HEK293 (cell line): ENCODE data around the gene KANSL1.

Source experiments
- CTCF ChIA-PET: fragments of 350-600 bp; formaldehyde crosslinking; extraction: SDS; loops from one replicate; lab custom pipeline; 2021; ENCODE audit warnings: antibody characterized with exemption; lab: Yijun Ruan, JAX
- POLR2A ChIA-PET: fragments of 300-600 bp; formaldehyde crosslinking; extraction: SDS; loops from one replicate; lab custom pipeline; 2020; ENCODE audit warnings: antibody characterized with exemption, inconsistent platforms; lab: Yijun Ruan, JAX
- H3K27ac ChIP-seq: fragments of 200-500 bp; sonication (Bioruptor generic); 2 replicates; pipeline ENCODE4 v1.5.1; 2014; ENCODE audit warnings: low read depth, low read length, control low read depth, inconsistent platforms; ENCODE audit errors: extremely low read depth
- H3K36me3 ChIP-seq, 2 experiments: fragments of 200-500 bp in 1 of 2; sonication (Bioruptor generic) in 1 of 2; 1 replicate in 1 of 2; 2 replicates in 1 of 2; pipeline ENCODE4 v1.5.1; 2014 to 2017; ENCODE audit warnings: inconsistent platforms in 2 of 2, low read length in 2 of 2; ENCODE audit not compliant: control insufficient read depth in 2 of 2, insufficient read depth in 1 of 2
- H3K4me1 ChIP-seq: fragments of 200-500 bp; sonication (Bioruptor generic); 2 replicates; pipeline ENCODE4 v1.5.1; 2014; ENCODE audit warnings: mild to moderate bottlenecking, low read length, inconsistent platforms; ENCODE audit not compliant: control insufficient read depth, insufficient read depth
- H3K4me3 ChIP-seq: 2 replicates; pipeline ENCODE4 v1.5.1; 2011; ENCODE audit warnings: low read depth, mild to moderate bottlenecking, control low read depth, low read length, moderate library complexity
- H3K9me3 ChIP-seq: fragments of 200-500 bp; sonication (Bioruptor generic); 2 replicates; pipeline ENCODE4 v1.5.1; 2014; ENCODE audit warnings: low read depth, low read length, inconsistent platforms; ENCODE audit not compliant: control insufficient read depth, insufficient read depth
- CTCF ChIP-seq: fragments of 450-650 bp; formaldehyde crosslinking; IDR thresholded peaks from 2 replicates; pipeline ENCODE4 v1.5.1; 2016; ENCODE audit warnings: missing biosample characterization, missing genetic modification characterization
- HOXC10 ChIP-seq: sonication (generic); formaldehyde crosslinking; IDR thresholded peaks from 2 replicates; pipeline ENCODE4 v1.8.1; 2023; ENCODE audit warnings: mild to moderate bottlenecking, missing genetic modification reagents
- KLF8 ChIP-seq: fragments of 450-650 bp; formaldehyde crosslinking; IDR thresholded peaks from 2 replicates; pipeline ENCODE4 v1.5.1; 2016; ENCODE audit warnings: missing biosample characterization, missing genetic modification characterization
- ZBTB17 ChIP-seq: fragments of 450-650 bp; formaldehyde crosslinking; IDR thresholded peaks from 2 replicates; pipeline ENCODE4 v1.5.1; 2016; ENCODE audit warnings: missing biosample characterization, missing genetic modification characterization
- ZBTB20 ChIP-seq: fragments of 450-650 bp; formaldehyde crosslinking; IDR thresholded peaks from 2 replicates; pipeline ENCODE4 v1.5.1; 2016; ENCODE audit warnings: missing biosample characterization, missing genetic modification characterization
- ZBTB21 ChIP-seq: fragments of 450-650 bp; formaldehyde crosslinking; IDR thresholded peaks from 2 replicates; pipeline ENCODE4 v1.5.1; 2017; ENCODE audit warnings: missing biosample characterization, missing genetic modification characterization
- ZBTB6 ChIP-seq: fragments of 450-650 bp; formaldehyde crosslinking; IDR thresholded peaks from 2 replicates; pipeline ENCODE4 v1.5.1; 2017; ENCODE audit warnings: missing biosample characterization, missing genetic modification characterization
- ZBTB8A ChIP-seq: fragments of 450-650 bp; formaldehyde crosslinking; IDR thresholded peaks from 2 replicates; pipeline ENCODE4 v1.5.1; 2016; ENCODE audit warnings: missing biosample characterization, missing genetic modification characterization
- ZIC2 ChIP-seq: fragments of 450-650 bp; formaldehyde crosslinking; IDR thresholded peaks from 2 replicates; pipeline ENCODE4 v1.5.1; 2016; ENCODE audit warnings: missing biosample characterization, missing genetic modification characterization
- ZNF174 ChIP-seq: fragments of 450-650 bp; formaldehyde crosslinking; IDR thresholded peaks from 2 replicates; pipeline ENCODE4 v1.5.0; 2017; ENCODE audit warnings: missing biosample characterization, mild to moderate bottlenecking, missing genetic modification characterization
- ZNF18 ChIP-seq: fragments of 450-650 bp; formaldehyde crosslinking; IDR thresholded peaks from 2 replicates; pipeline ENCODE4 v1.5.1; 2016; ENCODE audit warnings: missing biosample characterization, missing genetic modification characterization
- ZNF184 ChIP-seq: fragments of 450-650 bp; IDR thresholded peaks from 2 replicates; pipeline ENCODE4 v1.5.1; 2018; ENCODE audit warnings: missing biosample characterization, mild to moderate bottlenecking, missing genetic modification characterization
- ZNF2 ChIP-seq: fragments of 450-650 bp; formaldehyde crosslinking; IDR thresholded peaks from 2 replicates; pipeline ENCODE4 v1.5.1; 2016; ENCODE audit warnings: missing biosample characterization, missing genetic modification characterization
- ZNF23 ChIP-seq: fragments of 450-650 bp; formaldehyde crosslinking; IDR thresholded peaks from 2 replicates; pipeline ENCODE4 v1.5.1; 2016; ENCODE audit warnings: missing biosample characterization, missing genetic modification characterization, borderline replicate concordance
- ZNF266 ChIP-seq: fragments of 450-650 bp; formaldehyde crosslinking; IDR thresholded peaks from 2 replicates; pipeline ENCODE4 v1.5.1; 2016; ENCODE audit warnings: missing biosample characterization, missing genetic modification characterization, low read depth
- ZNF311 ChIP-seq: fragments of 450-650 bp; formaldehyde crosslinking; IDR thresholded peaks from 2 replicates; pipeline ENCODE4 v1.5.1; 2017; ENCODE audit warnings: missing biosample characterization, missing genetic modification characterization, borderline replicate concordance
- ZNF362 ChIP-seq: fragments of 450-650 bp; formaldehyde crosslinking; IDR thresholded peaks from 2 replicates; pipeline ENCODE4 v1.5.1; 2016; ENCODE audit warnings: missing biosample characterization, missing genetic modification characterization
- ZNF37A ChIP-seq: fragments of 450-650 bp; IDR thresholded peaks from 2 replicates; pipeline ENCODE4 v1.5.1; 2018; ENCODE audit warnings: missing biosample characterization, missing genetic modification characterization
- ZNF558 ChIP-seq: fragments of 450-650 bp; formaldehyde crosslinking; IDR thresholded peaks from 2 replicates; pipeline ENCODE4 v1.5.1; 2016; ENCODE audit warnings: missing biosample characterization, missing genetic modification characterization
- ZNF600 ChIP-seq: fragments of 450-650 bp; formaldehyde crosslinking; IDR thresholded peaks from 2 replicates; pipeline ENCODE4 v1.5.1; 2016; ENCODE audit warnings: missing biosample characterization, missing genetic modification characterization
- ZNF623 ChIP-seq: fragments of 450-650 bp; formaldehyde crosslinking; IDR thresholded peaks from 2 replicates; pipeline ENCODE4 v1.5.1; 2016; ENCODE audit warnings: missing biosample characterization, missing genetic modification characterization
- ZNF624 ChIP-seq: fragments of 450-650 bp; formaldehyde crosslinking; IDR thresholded peaks from 2 replicates; pipeline ENCODE4 v1.5.1; 2017; ENCODE audit warnings: missing biosample characterization, missing genetic modification characterization
- ZNF629 ChIP-seq: fragments of 450-650 bp; formaldehyde crosslinking; IDR thresholded peaks from 2 replicates; pipeline ENCODE4 v1.5.1; 2017; ENCODE audit warnings: missing biosample characterization, missing genetic modification characterization
- ZNF654 ChIP-seq: fragments of 450-650 bp; formaldehyde crosslinking; IDR thresholded peaks from 2 replicates; pipeline ENCODE4 v1.5.1; 2016; ENCODE audit warnings: low read depth, missing biosample characterization, missing genetic modification characterization
- ZNF692 ChIP-seq: fragments of 450-650 bp; formaldehyde crosslinking; IDR thresholded peaks from 2 replicates; pipeline ENCODE4 v1.5.1; 2016; ENCODE audit warnings: missing biosample characterization, missing genetic modification characterization
- ZSCAN23 ChIP-seq: fragments of 450-650 bp; formaldehyde crosslinking; IDR thresholded peaks from 2 replicates; pipeline ENCODE4 v1.5.1; 2016; ENCODE audit warnings: missing biosample characterization, missing genetic modification characterization

KANSL1 gene

GRCh38 chr17:46042246-46042645, 151.0 kb downstream of the KANSL1 start (continued):
- TF ChIP-seq KLF8 (tag by site-specific recombination) (no peak), ZNF692 (tag by site-specific recombination) (no peak), ZBTB6 (tag by site-specific recombination) (no peak), ZNF311 (no peak), ZNF629 (tag by site-specific recombination) (no peak), ZBTB20 (tag by site-specific recombination) (no peak)

- TF ChIP-seq ZNF624 (tag by site-specific recombination), result no peak
- TF ChIP-seq ZNF600 (tag by site-specific recombination), result peak; percentile 69
- H3K9me3 ChIP-seq, result no peaks in the 10 kb centered on the region
- POLR2A ChIA-PET, result interaction anchor here (0.5 kb wide), 1 partner anchor 38 kb away, joined by 3 read pairs; no protein-coding TSS in a partner anchor
- CTCF ChIA-PET, result interaction anchor here (0.6 to 1.1 kb wide), 5 partner anchors 12 to 171 kb away, joined by 3 to 5 read pairs (median 3); partner anchors contain the start of gene KANSL1
- no peak overlapping the region for H3K27ac ChIP-seq
- H3K4me1 ChIP-seq, result peaks cover 2% of the 10 kb centered on the region; the same call in 1 of the 2 replicates
- peaks cover 68 to 93% of the 10 kb centered on the region in 2 experiments for H3K36me3 ChIP-seq
- H3K4me3 ChIP-seq, result no peak overlapping the region
Measured at GRCh38 chr17:46039592-46040186, 153.5 kb downstream of the KANSL1 start.

GRCh38 chr17:46038937-46039336, 154.3 kb downstream of the KANSL1 start:
- H3K27ac ChIP-seq, result no peak overlapping the region
- no peaks in the 10 kb centered on the region for H3K4me1 ChIP-seq
- peaks cover 74 to 97% of the 10 kb centered on the region in 2 experiments for H3K36me3 ChIP-seq
- TF ChIP-seq ZNF37A (tag by site-specific recombination), result no peak
- no peak for TF ChIP-seq ZIC2
- no peak for TF ChIP-seq HOXC10
- no peak for TF ChIP-seq ZNF184 (tag by site-specific recombination)
- TF ChIP-seq ZNF623, result no peak
- no peak for TF ChIP-seq ZNF654 (tag by site-specific recombination)
- TF ChIP-seq CTCF (tag by site-specific recombination), result no peak
- no peak for TF ChIP-seq ZBTB21 (tag by site-specific recombination)
- TF ChIP-seq ZNF23 (tag by site-specific recombination), result no peak
- no peak for TF ChIP-seq ZBTB8A (tag by site-specific recombination)
- no peak for TF ChIP-seq ZNF558 (tag by site-specific recombination)
- TF ChIP-seq ZNF362, result no peak
- TF ChIP-seq ZNF174 (tag by site-specific recombination), result no peak
- no peak for TF ChIP-seq ZNF18 (tag by site-specific recombination)
- no peak for TF ChIP-seq ZBTB17 (tag by site-specific recombination)
- no peak for TF ChIP-seq ZNF266 (tag by site-specific recombination)
- TF ChIP-seq ZNF2 (tag by site-specific recombination), result no peak
- no peak for TF ChIP-seq ZSCAN23 (tag by site-specific recombination)
- TF ChIP-seq, all 188 proteins: peak for 0
- Histone ChIP-seq H3K4me3 (no peak overlapping the region), H3K9me3 (no peaks in the 10 kb centered on the region)
- CTCF ChIA-PET, result interaction anchor here (0.6 to 1.1 kb wide), 2 partner anchors 33 to 172 kb away, joined by 3 to 5 read pairs; no protein-coding TSS in a partner anchor
- POLR2A ChIA-PET, result interaction anchor here (0.5 kb wide), 1 partner anchor 37 kb away, joined by 3 read pairs; no protein-coding TSS in a partner anchor
